Endothelial cell of umbilical vein (primary cell): ENCODE results near the gene RAPGEF6. TPM values are rescaled to one million over a fixed set of nuclear protein-coding genes. Genes with fewer than 3 reads are reported as not detected.
A peak's percentile ranks its signal among the peaks of the same experiment; 100 is the strongest.

Experiments used
- BruUV-seq: library from RNA; stranded (reverse); fragments of 400-500 nt; replicated peaks from 2 replicates; lab custom pipeline; 2021; lab: Mats Ljungman, UMichigan
- CTCF ChIA-PET: fragments of 300-600, 350-600 bp; sonication (Branson Sonifier 250); formaldehyde crosslinking; loops from one replicate; lab custom pipeline; 2021; ENCODE audit warnings: antibody characterized with exemption, inconsistent platforms; lab: Charles Lee
- POLR2A ChIA-PET: fragments of 300-600, 350-600 bp; sonication (Branson Sonifier 250); formaldehyde crosslinking; loops from one replicate; lab custom pipeline; 2021; ENCODE audit warnings: antibody characterized with exemption, inconsistent platforms; lab: Charles Lee
- DNase-seq: peaks from one replicate; pipeline ENCODE4 v3.0.0-alpha.2; 2011; ENCODE audit warnings: low read depth, low spot score
- FAIRE-seq: peaks from 2 replicates; lab custom pipeline; 2011; peaks lifted over from hg19 to GRCh38; lab: Jason Lieb, UNC
- H2AFZ ChIP-seq: 2 replicates; pipeline ENCODE4 v1.6.0; 2012; ENCODE audit warnings: low read depth, low read length, control low read depth, inconsistent platforms
- H3K27ac ChIP-seq: 2 replicates; pipeline ENCODE4 v1.5.1; 2011; ENCODE audit warnings: low read depth, mild to moderate bottlenecking, control low read depth, low read length, moderate library complexity; ENCODE audit not compliant: insufficient read depth
- H3K27me3 ChIP-seq, 2 experiments: 2 replicates each; pipeline versions ENCODE4 v1.6.0 to v1.6.1; 2011; ENCODE audit warnings: low read length in 2 of 2, mixed read lengths in 1 of 2; ENCODE audit not compliant: control insufficient read depth in 2 of 2, insufficient read depth in 2 of 2
- H3K36me3 ChIP-seq, 2 experiments: 2 replicates in 1 of 2; 3 replicates in 1 of 2; pipeline ENCODE4 v1.5.1; 2011; ENCODE audit warnings: low read length in 2 of 2, mild to moderate bottlenecking in 1 of 2, moderate library complexity in 1 of 2; ENCODE audit not compliant: control insufficient read depth in 2 of 2, insufficient read depth in 2 of 2; ENCODE audit errors: extremely low read depth in 1 of 2
- H3K4me1 ChIP-seq: 3 replicates; pipeline ENCODE4 v1.5.1; 2011; ENCODE audit warnings: mild to moderate bottlenecking, low read length; ENCODE audit not compliant: control insufficient read depth, insufficient read depth; ENCODE audit errors: extremely low read depth
- H3K4me2 ChIP-seq: 2 replicates; pipeline ENCODE4 v1.6.1; 2011; ENCODE audit warnings: low read length, control low read depth, mixed read lengths; ENCODE audit not compliant: insufficient read depth
- H3K4me3 ChIP-seq, 3 experiments: fragments of 200-600 bp in 1 of 3; sonication (generic), shearing (Covaris generic) in 1 of 3; replicated peaks in 1 of 3; 2 replicates each; pipeline ENCODE4 v1.5.1; 2011 to 2016; ENCODE audit warnings: control low read depth in 3 of 3, low read length in 3 of 3, mild to moderate bottlenecking in 2 of 3, inconsistent platforms in 1 of 3, low read depth in 1 of 3, moderate library complexity in 1 of 3; ENCODE audit not compliant: insufficient read depth in 1 of 3
- H3K79me2 ChIP-seq: 2 replicates; pipeline ENCODE4 v1.6.0; 2012; ENCODE audit warnings: low read length, inconsistent platforms; ENCODE audit not compliant: control insufficient read depth, insufficient read depth
- H3K9ac ChIP-seq: replicated peaks from 2 replicates; pipeline ENCODE3; 2011; ENCODE audit warnings: low read length, control low read depth; ENCODE audit not compliant: insufficient read depth; ENCODE audit errors: extremely low read depth
- H3K9me1 ChIP-seq: replicated peaks from 3 replicates; pipeline ENCODE4 v1.6.0; 2011; ENCODE audit warnings: mild to moderate bottlenecking, low read length; ENCODE audit not compliant: control insufficient read depth, insufficient read depth; ENCODE audit errors: extremely low read depth
- H3K9me3 ChIP-seq: replicated peaks from 2 replicates; pipeline ENCODE4 v1.5.1; 2012; ENCODE audit warnings: low read length, inconsistent platforms; ENCODE audit not compliant: control insufficient read depth, insufficient read depth
- H4K20me1 ChIP-seq: replicated peaks from 2 replicates; pipeline ENCODE3; 2011; ENCODE audit warnings: mild to moderate bottlenecking, low read length; ENCODE audit not compliant: control insufficient read depth, insufficient read depth; ENCODE audit errors: extremely low read depth
- CTCF ChIP-seq, 2 donors: IDR thresholded peaks; 1 replicate in 1 of 2; 2 replicates in 1 of 2; pipeline ENCODE4 v1.5.1; 2011; ENCODE audit warnings: low read length in 2 of 2, mild to moderate bottlenecking in 2 of 2, moderate library complexity in 2 of 2, control low read depth in 1 of 2, inconsistent platforms in 1 of 2, low read depth in 1 of 2; ENCODE audit not compliant: insufficient read depth in 1 of 2; ENCODE audit errors: extremely low read depth in 1 of 2
- EZH2 ChIP-seq: IDR thresholded peaks from 2 replicates; pipeline ENCODE4 v1.6.1; 2012; ENCODE audit warnings: borderline replicate concordance, low read depth, mild to moderate bottlenecking, moderate library complexity, low read length, inconsistent platforms; ENCODE audit not compliant: severe bottlenecking
- FOS ChIP-seq: IDR thresholded peaks from 2 replicates; pipeline ENCODE4 v1.6.1; 2011; ENCODE audit warnings: mild to moderate bottlenecking, low read length, moderate library complexity, borderline replicate concordance; ENCODE audit not compliant: insufficient read depth
- GATA2 ChIP-seq: IDR thresholded peaks from 2 replicates; pipeline ENCODE4 v1.7.0; 2011; ENCODE audit warnings: low read depth, mild to moderate bottlenecking, moderate library complexity, mixed read lengths, low read length; ENCODE audit not compliant: insufficient read length, insufficient read depth
- JUN ChIP-seq: IDR thresholded peaks from 2 replicates; pipeline ENCODE4 v1.6.1; 2011; ENCODE audit warnings: borderline replicate concordance, low read depth; ENCODE audit not compliant: insufficient read length, insufficient read depth
- MAX ChIP-seq: IDR thresholded peaks from 2 replicates; pipeline ENCODE4 v1.6.1; 2011; ENCODE audit not compliant: insufficient read depth, insufficient read length
- MYC ChIP-seq: IDR thresholded peaks from one replicate; pipeline ENCODE4 v1.6.1; 2011; ENCODE audit warnings: mild to moderate bottlenecking, low read depth, low read length
- POLR2A ChIP-seq: IDR thresholded peaks from 2 replicates; pipeline ENCODE4 v1.6.1; 2012; ENCODE audit warnings: low read depth, mild to moderate bottlenecking, control low read depth, low read length
- POLR2AphosphoS5 ChIP-seq: IDR thresholded peaks from 2 replicates; pipeline ENCODE4 v1.6.1; 2012; ENCODE audit warnings: low read depth, mild to moderate bottlenecking, control low read depth, low read length, moderate library complexity; ENCODE audit not compliant: insufficient read depth
- dilution Hi-C: fragments of 300-500 bp; cut with MboI; formaldehyde crosslinking; loops from one replicate; pipeline ENCODE4 v1.15.0; 2019; ENCODE audit warnings: low sequenced_read_pairs; ENCODE audit not compliant: extremely low pct_ligation_motif_present
- intact Hi-C: fragments of 100-400 bp; cut with micrococcal nuclease; formaldehyde crosslinking; loops from one replicate; pipeline ENCODE4 v1.10.0; 2022
- polyA plus RNA-seq, 4 experiments: library from polyadenylated mRNA; depleted of rRNA in 3 of 4; stranded (reverse) in 3 of 4; unstranded in 1 of 4; fragments of >200 nt; gene quantifications; 2 replicates each; pipeline versions ENCODE4 v1.2.1 to v1.2.3, GENCODE V29; 2011 to 2012; ENCODE audit warnings: missing spikeins in 1 of 4
- total RNA-seq: library from RNA; stranded (reverse); gene quantifications from 2 replicates; pipeline ENCODE4 v1.2.3, GENCODE V29; 2021

RAPGEF6 gene
- total and polyA plus RNA-seq, 2 donors (not counting 3 experiments of a cell fraction or from before 2014, with no cell fraction given), result 3.5 to 17.5 TPM

- Histone ChIP-seq H3K27ac (peak overlapping the region; percentile 35), H3K4me2 (no peak overlapping the region), H3K4me1 (peaks cover 4% of the 10 kb centered on the region), H3K9ac (no peak overlapping the region), H3K9me3 (no peaks in the 10 kb centered on the region), H3K79me2 (no peaks in the 10 kb centered on the region), H2AFZ (no peak overlapping the region), H3K27me3 (no peaks in the 10 kb centered on the region), H4K20me1 (no peaks in the 10 kb centered on the region), H3K9me1 (no peaks in the 10 kb centered on the region), H3K4me3 (no peak overlapping the region), H3K36me3 (peaks cover 6% of the 10 kb centered on the region in 2 experiments)
- TSS peak; percentile 10 for BruUV-seq
- DNase-seq, result peak; percentile 85
- FAIRE-seq, result peak; percentile 44
- intact Hi-C loops, result no loop called here
- dilution Hi-C loops, result no loop called here
- TF ChIP-seq FOS, result no peak
- no peak for TF ChIP-seq EZH2
- TF ChIP-seq JUN, result no peak
- no peak for TF ChIP-seq MAX
- TF ChIP-seq GATA2, result no peak
- CTCF ChIA-PET, result no interaction called here
- POLR2A ChIA-PET, result no interaction called here
Measured at GRCh38 chr5:131394128-131394527, 240.9 kb downstream of the RAPGEF6 start.

- H4K20me1 ChIP-seq, result no peaks in the 10 kb centered on the region
- peaks cover 4% of the 10 kb centered on the region for H3K4me1 ChIP-seq
- no TSS peak for BruUV-seq
- H3K4me2 ChIP-seq, result no peak overlapping the region
- no peaks in the 10 kb centered on the region for H3K9me1 ChIP-seq
- peak; percentile 72 for DNase-seq
- H3K36me3 ChIP-seq, result peaks cover 5 to 6% of the 10 kb centered on the region in 2 experiments
- intact Hi-C loops, result no loop called here
- H3K27me3 ChIP-seq, result no peaks in the 10 kb centered on the region
- H3K79me2 ChIP-seq, result no peaks in the 10 kb centered on the region
- TF ChIP-seq MYC, result no peak
- no peak for TF ChIP-seq FOS
- no peak for TF ChIP-seq JUN
- no peak for TF ChIP-seq POLR2A
- no peak for TF ChIP-seq POLR2AphosphoS5
- no peak for TF ChIP-seq MAX
- TF ChIP-seq GATA2, result no peak
- no peak for TF ChIP-seq CTCF (IDR thresholded peaks at IDR 0.05; ENCODE audit: extremely low read depth in 1 of 2, insufficient read depth in 1 of 2, low read depth in 1 of 2, low read length in 2 of 2)
- TF ChIP-seq EZH2, result no peak
- H2AFZ ChIP-seq, result no peak overlapping the region
- no peak for FAIRE-seq
- CTCF ChIA-PET, result no interaction called here
- dilution Hi-C loops, result no loop called here
- H3K27ac ChIP-seq, result peak overlapping the region; percentile 35
- no peak overlapping the region for H3K4me3 ChIP-seq
- H3K9me3 ChIP-seq, result no peaks in the 10 kb centered on the region
- POLR2A ChIA-PET, result no interaction called here
- no peak overlapping the region for H3K9ac ChIP-seq
Measured at GRCh38 chr5:131393498-131393968, 241.5 kb downstream of the RAPGEF6 start.
